ENCODE measurements around the gene ODR4. TPM values are rescaled to one million over a fixed set of nuclear protein-coding genes. Genes with fewer than 3 reads are reported as not detected.
A peak's percentile ranks its signal among the peaks of the same experiment; 100 is the strongest.

The ODR4 gene
- total RNA-seq, 1 experiment from 2014 or later: 7.9 TPM

GRCh38 chr1:186429017-186429416 lies 53.4 kb downstream of the ODR4 start:
- Histone ChIP-seq H3K4me3 (ENCODE audit: low read length) (no peak overlapping the region), H3K9me2 (replicated peaks; ENCODE audit: low read length) (no peaks in the 10 kb centered on the region), H3K36me3 (ENCODE audit: low read depth, low read length) (no peaks in the 10 kb centered on the region), H3K27ac (ENCODE audit: low read length) (no peak overlapping the region), H3K4me2 (ENCODE audit: low read length) (no peak overlapping the region), H4K20me1 (ENCODE audit: low read length) (no peaks in the 10 kb centered on the region), H3K9ac (ENCODE audit: low read length) (no peak overlapping the region), H3F3A (ENCODE audit: low read length, unreplicated experiment) (no peaks in the 10 kb centered on the region), H3K79me2 (ENCODE audit: low read length) (no peaks in the 10 kb centered on the region), H3K9me3 (ENCODE audit: low read length) (no peaks in the 10 kb centered on the region), H3K4me1 (ENCODE audit: insufficient read depth, low read length) (no peaks in the 10 kb centered on the region), H3K27me3 (ENCODE audit: low read length) (no peaks in the 10 kb centered on the region), H2AFZ (ENCODE audit: low read length) (no peak overlapping the region)
- DNase-seq (no peak), ATAC-seq (no peak)
- BruUV-seq (replicated peaks): no TSS peak
- ChIA-PET POLR2A (ENCODE audit: unreplicated experiment) (no interaction called here), CTCF (no interaction called here)
- intact Hi-C loops (cut with micrococcal nuclease): no loop called here
- TF ChIP-seq CTCF (conservative IDR thresholded peaks at IDR 0.05; ENCODE audit: low read depth, low read length): no peak
- no peak for TF ChIP-seq EZH2 (IDR thresholded peaks at IDR 0.05; ENCODE audit: low read length, unreplicated experiment)
- TF ChIP-seq EZH2phosphoT487 (IDR thresholded peaks at IDR 0.05; ENCODE audit: borderline replicate concordance, low read length): no peak

GRCh38 chr1:186435336-186435735 lies 59.7 kb downstream of the ODR4 start:
- no TSS peak for BruUV-seq (replicated peaks)
- ChIA-PET CTCF (no interaction called here), POLR2A (ENCODE audit: unreplicated experiment) (no interaction called here)
- no peak overlapping the region for H3K4me2 ChIP-seq (ENCODE audit: low read length)
- H3K9me2 ChIP-seq (replicated peaks; ENCODE audit: low read length): no peaks in the 10 kb centered on the region
- H3K27ac ChIP-seq (ENCODE audit: low read length): no peak overlapping the region
- no peak for TF ChIP-seq EZH2phosphoT487 (IDR thresholded peaks at IDR 0.05; ENCODE audit: borderline replicate concordance, low read length)
- no peak for TF ChIP-seq CTCF (conservative IDR thresholded peaks at IDR 0.05; ENCODE audit: low read depth, low read length)
- TF ChIP-seq EZH2 (IDR thresholded peaks at IDR 0.05; ENCODE audit: low read length, unreplicated experiment): no peak
- ATAC-seq (no peak), DNase-seq (peak; percentile 1)
- H4K20me1 ChIP-seq (ENCODE audit: low read length): no peaks in the 10 kb centered on the region
- no peaks in the 10 kb centered on the region for H3K9me3 ChIP-seq (ENCODE audit: low read length)
- intact Hi-C loops (cut with micrococcal nuclease): no loop called here
- H3K36me3 ChIP-seq (ENCODE audit: low read depth, low read length): no peaks in the 10 kb centered on the region
- no peaks in the 10 kb centered on the region for H3F3A ChIP-seq (ENCODE audit: low read length, unreplicated experiment)
- H3K9ac ChIP-seq (ENCODE audit: low read length): no peak overlapping the region
- no peaks in the 10 kb centered on the region for H3K79me2 ChIP-seq (ENCODE audit: low read length)
- no peaks in the 10 kb centered on the region for H3K27me3 ChIP-seq (ENCODE audit: low read length)
- H3K4me3 ChIP-seq (ENCODE audit: low read length): no peak overlapping the region
- H2AFZ ChIP-seq (ENCODE audit: low read length): no peak overlapping the region
- peaks cover 3% of the 10 kb centered on the region; the same call in 1 of the 2 replicates for H3K4me1 ChIP-seq (ENCODE audit: insufficient read depth, low read length)

- Histone ChIP-seq H3K4me3 (ENCODE audit: low read length) (no peak overlapping the region), H3K9ac (ENCODE audit: low read length) (no peak overlapping the region), H2AFZ (ENCODE audit: low read length) (no peak overlapping the region), H3F3A (ENCODE audit: low read length, unreplicated experiment) (no peaks in the 10 kb centered on the region), H3K36me3 (ENCODE audit: low read depth, low read length) (no peaks in the 10 kb centered on the region), H3K79me2 (ENCODE audit: low read length) (no peaks in the 10 kb centered on the region), H4K20me1 (ENCODE audit: low read length) (no peaks in the 10 kb centered on the region), H3K9me3 (ENCODE audit: low read length) (no peaks in the 10 kb centered on the region), H3K27me3 (ENCODE audit: low read length) (no peaks in the 10 kb centered on the region), H3K9me2 (replicated peaks; ENCODE audit: low read length) (no peaks in the 10 kb centered on the region), H3K4me1 (ENCODE audit: insufficient read depth, low read length) (peaks cover 17% of the 10 kb centered on the region; the same call in 1 of the 2 replicates), H3K4me2 (ENCODE audit: low read length) (no peak overlapping the region), H3K27ac (ENCODE audit: low read length) (no peak overlapping the region)
- CTCF ChIA-PET: no interaction called here
- no TSS peak for BruUV-seq (replicated peaks)
- TF ChIP-seq EZH2 (IDR thresholded peaks at IDR 0.05; ENCODE audit: low read length, unreplicated experiment): no peak
- no peak for TF ChIP-seq CTCF (conservative IDR thresholded peaks at IDR 0.05; ENCODE audit: low read depth, low read length)
- TF ChIP-seq EZH2phosphoT487 (IDR thresholded peaks at IDR 0.05; ENCODE audit: borderline replicate concordance, low read length): no peak
- ATAC-seq: no peak
- POLR2A ChIA-PET (ENCODE audit: unreplicated experiment): no interaction called here
- DNase-seq: no peak
- intact Hi-C loops (cut with micrococcal nuclease): no loop called here
Measured at GRCh38 chr1:186438567-186438966, 62.9 kb downstream of the ODR4 start.

Data from PC-3 (cell line).